Body of pancreas (tissue), 4 donors: ENCODE measurements around the gene VIPR1.

Source experiments
- POLR2A ChIP-seq, 3 donors: fragments of 450-650 bp; IDR thresholded peaks; one replicate each; pipeline ENCODE4 v1.6.1; 2016; ENCODE audit warnings: antibody characterized with exemption in 3 of 3, mild to moderate bottlenecking in 2 of 3
- TF ChIP-seq, protein P1 (sequence below), 7 experiments: fragments of 450-650 bp in 4 of 7; fragments of 200-600 bp in 3 of 7; sonication (generic) in 3 of 7; IDR thresholded peaks; one replicate each; pipeline ENCODE4 v1.5.1; 2016 to 2019; ENCODE audit warnings: antibody characterized with exemption in 7 of 7

DNA sequence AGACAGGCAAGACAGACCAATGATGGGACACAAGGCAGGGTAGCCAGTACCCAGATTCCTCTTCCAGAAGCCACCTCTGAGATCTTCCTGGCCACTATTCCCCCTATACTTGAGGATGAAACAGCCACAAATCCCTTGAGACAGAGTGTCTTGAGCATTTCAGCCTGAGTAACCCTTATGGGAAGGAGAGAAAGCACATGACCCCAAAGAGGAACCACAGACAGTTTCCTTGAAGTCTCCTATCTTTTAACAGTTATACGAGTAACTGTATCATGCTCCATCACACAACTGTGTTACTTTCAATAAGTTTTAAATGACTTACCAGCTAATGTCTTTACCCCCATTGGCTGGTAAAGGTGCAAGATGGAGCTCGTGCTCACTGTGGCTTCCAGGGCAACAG, 9.3 kb downstream of the VIPR1 start:
- TF ChIP-seq, protein P1, sequence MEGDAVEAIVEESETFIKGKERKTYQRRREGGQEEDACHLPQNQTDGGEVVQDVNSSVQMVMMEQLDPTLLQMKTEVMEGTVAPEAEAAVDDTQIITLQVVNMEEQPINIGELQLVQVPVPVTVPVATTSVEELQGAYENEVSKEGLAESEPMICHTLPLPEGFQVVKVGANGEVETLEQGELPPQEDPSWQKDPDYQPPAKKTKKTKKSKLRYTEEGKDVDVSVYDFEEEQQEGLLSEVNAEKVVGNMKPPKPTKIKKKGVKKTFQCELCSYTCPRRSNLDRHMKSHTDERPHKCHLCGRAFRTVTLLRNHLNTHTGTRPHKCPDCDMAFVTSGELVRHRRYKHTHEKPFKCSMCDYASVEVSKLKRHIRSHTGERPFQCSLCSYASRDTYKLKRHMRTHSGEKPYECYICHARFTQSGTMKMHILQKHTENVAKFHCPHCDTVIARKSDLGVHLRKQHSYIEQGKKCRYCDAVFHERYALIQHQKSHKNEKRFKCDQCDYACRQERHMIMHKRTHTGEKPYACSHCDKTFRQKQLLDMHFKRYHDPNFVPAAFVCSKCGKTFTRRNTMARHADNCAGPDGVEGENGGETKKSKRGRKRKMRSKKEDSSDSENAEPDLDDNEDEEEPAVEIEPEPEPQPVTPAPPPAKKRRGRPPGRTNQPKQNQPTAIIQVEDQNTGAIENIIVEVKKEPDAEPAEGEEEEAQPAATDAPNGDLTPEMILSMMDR (IDR thresholded peaks at IDR 0.05), result no peak
- no peak for TF ChIP-seq POLR2A (IDR thresholded peaks at IDR 0.05)
